DMS153 (cell line): ENCODE data around the gene AVPR1A.

Experiments
- DNase-seq: peaks from one replicate; lab custom pipeline; 2025; lab: John Stamatoyannopoulos, UW

The AVPR1A gene

DNA sequence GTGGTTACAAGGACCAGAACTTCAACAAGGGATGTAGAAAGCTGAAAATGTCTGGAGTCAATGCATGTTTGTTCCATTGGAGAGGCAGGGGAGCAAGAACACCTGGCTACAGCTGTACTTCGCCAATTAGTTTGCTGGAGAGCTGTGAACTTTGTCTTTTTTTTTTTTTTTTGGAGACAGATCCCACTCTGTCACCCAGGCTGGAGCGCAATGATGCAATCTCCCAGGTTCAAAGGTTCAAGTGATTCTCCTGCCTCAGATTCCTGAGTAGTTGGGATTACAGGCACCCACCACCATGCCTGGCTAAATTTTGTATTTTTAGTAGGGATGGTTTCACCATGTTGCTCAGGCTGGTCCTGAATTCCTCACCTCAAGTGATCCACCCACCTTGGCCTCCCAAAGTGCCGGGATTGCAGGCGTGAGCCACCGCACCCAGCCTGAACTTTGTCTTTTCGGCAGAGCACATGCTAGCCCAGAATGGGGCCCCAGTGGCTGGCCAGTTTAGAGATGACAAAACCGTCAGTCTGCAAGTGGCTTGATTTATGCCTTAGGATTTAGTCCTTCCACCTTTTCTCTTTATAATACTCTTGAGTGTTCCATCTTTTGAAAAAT, 55.5 kb downstream of the AVPR1A start:
- DNase-seq: no peak

DNA sequence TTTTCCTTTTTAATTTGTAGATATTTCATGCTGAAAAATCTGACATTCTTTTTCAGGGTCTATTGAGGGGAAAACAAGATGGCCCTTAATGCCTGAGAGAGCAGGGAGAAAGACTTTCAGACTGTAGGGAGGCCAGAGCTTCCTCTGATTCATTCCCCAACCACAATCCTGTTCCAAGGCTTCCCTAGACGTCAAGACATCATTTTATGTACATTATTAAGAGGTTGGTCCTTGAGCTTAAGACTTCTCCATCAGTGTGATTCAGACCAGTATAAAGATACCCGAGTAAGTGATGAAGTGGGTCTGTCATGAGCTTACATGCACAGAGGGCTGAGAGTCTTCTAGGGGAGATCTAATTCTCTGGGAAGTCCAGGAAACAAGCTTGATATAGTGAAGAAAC, 57.3 kb downstream of the AVPR1A start:
- no peak for DNase-seq

DNA sequence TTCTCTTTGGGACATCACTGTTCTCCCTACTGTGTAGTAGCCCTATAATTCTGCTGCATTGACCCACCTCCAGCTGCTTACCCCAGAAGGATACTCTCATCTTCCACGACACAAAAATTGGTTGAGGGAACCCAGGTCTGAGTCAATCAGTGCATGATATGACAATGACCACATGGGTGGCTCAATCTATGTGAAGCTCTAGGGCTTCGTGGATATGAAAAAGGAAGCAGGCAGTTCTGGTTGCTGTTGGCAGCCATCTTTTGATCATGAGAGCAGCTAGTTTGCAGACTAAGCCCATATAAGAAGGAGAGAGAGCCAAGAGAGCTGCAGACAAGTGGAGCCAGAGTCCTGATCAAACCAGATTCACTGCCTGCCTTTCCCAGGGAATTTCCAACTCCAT, 57.9 kb downstream of the AVPR1A start:
- DNase-seq: no peak
